H1 (cell line): ENCODE data around the gene CARD18. TPM values are rescaled to one million over a fixed set of nuclear protein-coding genes. Genes with fewer than 3 reads are reported as not detected.

Experiments used
- ASH2L ChIP-seq: fragments of 200-600, 300-600 bp; sonication (generic); IDR thresholded peaks from one replicate; pipeline ENCODE4 v1.7.1; 2017; ENCODE audit warnings: low read length
- GABPA ChIP-seq: IDR thresholded peaks from 2 replicates; pipeline ENCODE4 v1.6.1; 2011; ENCODE audit warnings: mild to moderate bottlenecking, low read length, moderate library complexity, borderline replicate concordance; ENCODE audit not compliant: insufficient read depth
- HDAC2 ChIP-seq, 2 experiments: fragments of 300-600 bp in 1 of 2; sonication (generic) in 1 of 2; IDR thresholded peaks; 2 replicates each; pipeline ENCODE4 v1.6.1; 2011 to 2012; ENCODE audit warnings: low read depth in 2 of 2, low read length in 2 of 2, mild to moderate bottlenecking in 2 of 2, moderate library complexity in 2 of 2, borderline replicate concordance in 1 of 2, inconsistent platforms in 1 of 2
- SAP30 ChIP-seq: fragments of 300-600 bp; sonication (generic); IDR thresholded peaks from 2 replicates; pipeline ENCODE4 v1.7.1; 2012; ENCODE audit warnings: low read length, moderate library complexity, mild to moderate bottlenecking, inconsistent platforms; ENCODE audit not compliant: insufficient read depth, insufficient replicate concordance
- SIX5 ChIP-seq: IDR thresholded peaks from 2 replicates; pipeline ENCODE4 v1.6.1; 2011; ENCODE audit warnings: mild to moderate bottlenecking, low read depth, low read length
- ZNF274 ChIP-seq: IDR thresholded peaks from 2 replicates; pipeline ENCODE4 v1.7.0; 2012; ENCODE audit warnings: low read length, borderline replicate concordance; ENCODE audit errors: extremely low read depth
- polyA plus RNA-seq, 7 experiments: library from polyadenylated mRNA; depleted of rRNA in 3 of 7; stranded (reverse) in 5 of 7; unstranded in 2 of 7; fragments of >200 nt in 5 of 7; fragments of 200-250 nt in 2 of 7; gene quantifications; 1 replicate in 5 of 7; 2 replicates in 1 of 7; 4 replicates in 1 of 7; pipeline versions ENCODE4 v1.2.1 to v1.2.3, GENCODE V29; 2011 to 2013; ENCODE audit warnings: missing spikeins in 2 of 7, mixed read lengths in 2 of 7
- total RNA-seq: library from RNA; stranded (reverse); fragmentation: NEBNext Ultra II Directional; extraction: Animal tissue kit (Norgen Biotek cat#: 25700); gene quantifications from 2 replicates; pipeline ENCODE4 v1.2.1, GENCODE V29; 2021

CARD18 gene
- total and polyA plus RNA-seq, 2 of the 8 experiments (the other 6 are each of a cell fraction or from before 2014, with no cell fraction given) = not detected

DNA sequence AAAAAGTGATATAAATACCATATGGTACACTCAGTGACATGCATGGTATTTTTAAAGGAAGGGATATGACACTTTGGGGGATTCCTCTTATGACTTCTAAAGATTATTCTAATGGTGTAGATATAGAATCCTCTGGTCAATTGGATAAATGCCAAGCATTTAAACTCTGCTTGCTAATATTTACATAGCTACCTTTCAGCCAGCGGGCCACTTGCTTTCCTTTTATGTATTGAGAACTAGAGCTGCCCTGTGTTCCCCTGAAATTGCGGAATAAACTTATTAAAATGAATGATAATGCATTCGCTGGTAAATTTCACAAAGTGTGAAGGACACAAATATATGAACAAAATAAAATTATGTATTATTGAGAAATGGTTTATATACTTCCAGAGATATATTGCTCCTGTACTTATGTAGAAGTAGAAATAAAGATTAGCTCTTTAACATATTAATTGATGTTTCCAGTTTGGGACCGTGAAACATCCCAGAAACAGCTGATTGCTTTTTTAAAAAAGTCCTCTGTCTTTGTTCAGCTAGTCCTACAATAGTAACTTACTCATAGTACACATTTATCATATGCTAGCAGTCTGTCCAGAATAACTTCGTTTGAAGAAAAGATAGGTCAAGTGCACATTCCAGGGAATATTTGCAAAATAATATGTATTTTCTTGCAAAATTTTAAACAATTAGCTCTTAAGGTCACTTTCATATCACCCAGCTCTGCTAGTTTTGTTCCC is 40.1 kb upstream of the CARD18 start (continued):
- TF ChIP-seq ZNF274 (no peak), HDAC2 (IDR thresholded peaks at IDR 0.05; ENCODE audit: borderline replicate concordance in 1 of 2, low read depth in 2 of 2, low read length in 2 of 2) (no peak), SIX5 (no peak), ASH2L (no peak), SAP30 (no peak), GABPA (no peak)
